DMS53 treated with DMSO at 0.1 percent for 48 hours (cell line): ENCODE data around the gene KLHDC2.
"Not testable (repeated sequence)": the region's sequence is repeated elsewhere in the genome, so short reads cannot be mapped to it uniquely, and the experiment has no call there.

Experiments used
- DNase-seq: peaks from one replicate; lab custom pipeline; 2025; ENCODE audit not compliant: unreplicated experiment; lab: John Stamatoyannopoulos, UW

The KLHDC2 gene

GRCh38 chr14:49767571-49768300 lies at the start of gene KLHDC2:
KLHDC2 (plus strand) TSS chr14:49768153; CDS start chr14:49768469, 316 bp downstream.
- peak; percentile 70 for DNase-seq

GRCh38 chr14:49720744-49721143 lies 47.2 kb upstream of the KLHDC2 start:
- DNase-seq = no peak

GRCh38 chr14:49721733-49722435 lies 46.1 kb upstream of the KLHDC2 start:
- DNase-seq = not testable (repeated sequence)

GRCh38 chr14:49727171-49727570 lies 40.8 kb upstream of the KLHDC2 start:
- DNase-seq = no peak

- DNase-seq = no peak
Measured at GRCh38 chr14:49732896-49733295, 35.1 kb upstream of the KLHDC2 start.

- DNase-seq = no peak
Measured at GRCh38 chr14:49733836-49734235, 34.1 kb upstream of the KLHDC2 start.

GRCh38 chr14:49735669-49736068 lies 32.3 kb upstream of the KLHDC2 start:
- not testable (repeated sequence) for DNase-seq

- no peak for DNase-seq
Measured at GRCh38 chr14:49745191-49745590, 22.8 kb upstream of the KLHDC2 start.

- not testable (repeated sequence) for DNase-seq
Measured at GRCh38 chr14:49746476-49746875, 21.5 kb upstream of the KLHDC2 start.

GRCh38 chr14:49754570-49755097 lies 13.3 kb upstream of the KLHDC2 start:
- DNase-seq = no peak

- no peak for DNase-seq
Measured at GRCh38 chr14:49755378-49755777, 12.6 kb upstream of the KLHDC2 start.

- no peak for DNase-seq
Measured at GRCh38 chr14:49761839-49762551, 6.0 kb upstream of the KLHDC2 start.

- DNase-seq = no peak
Measured at GRCh38 chr14:49766839-49767238, 1.1 kb upstream of the KLHDC2 start.

GRCh38 chr14:49767270-49767570 lies 733 bp upstream of the KLHDC2 start:
- DNase-seq = no peak

- peak; percentile 10 for DNase-seq
Measured at GRCh38 chr14:49768301-49769121, 558 bp downstream of the KLHDC2 start.

GRCh38 chr14:49769171-49769570 lies 1.2 kb downstream of the KLHDC2 start:
- DNase-seq = no peak

GRCh38 chr14:49769581-49770211 lies 1.7 kb downstream of the KLHDC2 start:
- DNase-seq = no peak

- DNase-seq = peak; percentile 15
Measured at GRCh38 chr14:49770212-49770817, 2.4 kb downstream of the KLHDC2 start.

GRCh38 chr14:49771691-49772090 lies 3.7 kb downstream of the KLHDC2 start:
- DNase-seq = not testable (repeated sequence)

GRCh38 chr14:49774106-49774505 lies 6.2 kb downstream of the KLHDC2 start:
- DNase-seq = no peak
